Brain pericyte (primary cell): ENCODE results near the gene ANO6.

Source experiments
- DNase-seq: peaks from one replicate; pipeline ENCODE4 v3.0.0-alpha.2; 2012; ENCODE audit warnings: low read depth, low spot score

ANO6 gene

DNA sequence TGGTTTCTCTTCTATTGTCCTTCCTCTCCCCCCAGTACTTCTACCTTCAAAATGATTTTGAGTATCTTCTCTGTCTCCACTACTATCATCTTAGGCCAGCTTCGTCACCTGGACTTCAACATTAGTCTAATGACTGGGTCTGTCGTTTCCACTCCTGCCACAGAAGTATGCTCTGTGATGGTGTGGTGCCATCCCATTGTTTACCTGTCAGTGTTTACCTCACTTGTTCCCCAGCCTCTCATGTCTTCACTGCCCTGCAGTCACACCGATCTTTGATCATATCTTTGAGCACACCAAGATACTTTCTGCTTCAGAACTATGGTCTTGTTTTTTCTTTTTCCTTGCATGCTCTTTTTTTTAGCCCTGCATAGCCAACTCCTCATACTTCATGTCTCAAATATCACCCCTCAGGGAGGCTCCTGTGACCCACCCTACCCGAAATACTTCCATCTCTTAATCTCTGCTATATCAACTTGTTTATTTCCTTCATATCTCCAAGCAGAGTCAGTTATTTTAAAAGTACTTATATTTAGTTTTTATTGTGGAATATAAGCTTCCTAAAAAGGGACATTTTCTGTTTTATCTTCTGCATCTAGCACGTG, 60.4 kb downstream of the ANO6 start:
- no peak for DNase-seq

DNA sequence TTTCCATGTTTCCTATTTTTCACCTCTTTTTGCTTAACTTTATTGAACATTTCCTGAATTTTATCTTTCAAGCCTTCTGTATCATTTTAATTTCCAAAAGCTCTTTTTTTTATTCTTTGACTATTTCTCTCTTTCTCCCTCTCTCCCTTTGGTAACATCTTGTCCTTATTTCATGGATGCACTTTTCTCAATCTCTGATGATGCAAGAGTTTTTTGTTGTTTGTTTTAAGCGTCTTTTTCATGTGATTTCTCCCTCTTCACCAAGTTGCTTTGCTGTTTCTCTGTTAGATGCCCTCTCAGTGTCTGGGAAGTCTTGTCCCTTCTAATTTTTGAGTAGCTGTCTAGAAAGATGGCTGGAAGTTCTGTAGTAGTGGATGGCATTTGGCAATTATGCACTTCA, 62.6 kb downstream of the ANO6 start:
- DNase-seq: no peak

DNA sequence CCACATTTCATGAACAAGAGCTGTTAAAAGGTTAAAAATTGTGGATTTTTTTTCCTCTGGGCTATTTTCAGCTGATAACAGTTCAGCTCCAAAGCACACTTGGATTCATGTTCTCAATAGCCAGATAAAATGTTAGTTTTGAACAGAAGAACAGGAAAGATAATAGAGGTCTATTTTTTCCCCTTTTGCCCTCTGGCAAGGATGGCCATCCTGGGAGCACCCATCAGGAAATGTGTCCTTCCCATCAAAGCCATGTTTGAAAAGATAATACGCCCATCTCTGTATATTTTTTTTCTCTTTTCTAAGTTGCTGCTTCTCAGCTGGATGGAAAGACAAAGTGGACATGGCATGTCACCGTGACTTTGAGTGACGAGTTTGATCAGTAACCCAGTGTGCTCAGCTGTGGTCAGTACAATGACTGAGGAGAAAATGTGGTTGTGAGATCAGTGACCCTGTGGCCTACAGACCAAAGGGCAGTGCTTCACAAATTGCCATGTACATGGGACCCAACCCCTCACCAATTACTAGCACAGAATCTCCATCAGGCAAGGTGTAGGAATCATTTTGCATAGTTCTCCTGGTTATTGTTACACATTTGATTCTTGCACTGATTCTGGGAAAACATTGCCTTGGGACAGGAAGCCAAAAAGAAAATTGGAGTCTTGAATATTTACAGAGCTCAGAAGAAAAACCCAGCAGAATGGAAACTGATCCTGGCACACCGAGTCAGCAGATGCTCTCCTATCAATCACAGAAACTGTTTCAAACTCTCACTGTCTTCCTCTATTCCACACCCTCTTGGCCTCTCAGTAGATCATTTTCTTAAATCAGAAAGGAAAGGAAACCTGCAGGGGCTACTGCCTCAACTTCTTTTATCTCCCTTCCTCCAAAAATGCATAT, 64.3 kb downstream of the ANO6 start:
- no peak for DNase-seq

DNA sequence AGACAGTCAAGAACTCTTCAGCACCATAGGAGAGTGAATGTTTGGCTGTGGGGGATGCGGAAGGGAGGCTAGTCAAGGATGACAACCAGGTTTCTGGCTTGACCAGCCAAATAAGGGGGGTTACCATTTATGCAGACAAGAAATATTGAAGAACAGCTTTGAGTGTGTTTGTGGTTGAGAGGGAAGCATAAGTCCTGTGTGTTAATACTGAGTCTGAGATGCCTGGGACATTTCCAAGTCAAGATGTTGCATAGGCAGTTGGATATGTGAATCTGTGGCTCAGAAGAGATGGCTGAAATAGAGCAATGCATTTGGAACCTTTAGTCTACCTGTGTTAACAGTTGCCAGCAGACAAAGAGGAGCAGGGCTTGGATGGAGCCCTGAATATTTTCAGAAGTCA, 66.1 kb downstream of the ANO6 start:
- DNase-seq: no peak

DNA sequence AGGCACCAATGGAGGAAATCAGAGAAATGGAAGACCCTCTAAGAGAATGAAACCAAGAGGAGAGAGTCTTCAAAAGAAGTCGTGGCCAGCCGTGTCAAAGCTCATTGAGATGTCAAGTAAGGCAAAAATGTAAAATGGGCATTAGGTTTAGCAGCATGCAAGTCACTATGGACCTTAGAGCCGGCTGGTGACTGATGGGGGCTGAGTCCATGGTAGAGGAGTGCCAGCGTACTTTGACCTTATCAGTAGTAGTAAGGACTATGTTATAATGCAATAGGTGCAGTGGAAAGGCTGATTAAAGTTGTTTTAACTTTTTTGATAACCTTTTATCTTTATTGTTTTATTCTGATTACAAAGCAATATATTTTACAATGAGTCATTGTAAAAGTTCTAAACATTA, 66.5 kb downstream of the ANO6 start:
- no peak for DNase-seq

DNA sequence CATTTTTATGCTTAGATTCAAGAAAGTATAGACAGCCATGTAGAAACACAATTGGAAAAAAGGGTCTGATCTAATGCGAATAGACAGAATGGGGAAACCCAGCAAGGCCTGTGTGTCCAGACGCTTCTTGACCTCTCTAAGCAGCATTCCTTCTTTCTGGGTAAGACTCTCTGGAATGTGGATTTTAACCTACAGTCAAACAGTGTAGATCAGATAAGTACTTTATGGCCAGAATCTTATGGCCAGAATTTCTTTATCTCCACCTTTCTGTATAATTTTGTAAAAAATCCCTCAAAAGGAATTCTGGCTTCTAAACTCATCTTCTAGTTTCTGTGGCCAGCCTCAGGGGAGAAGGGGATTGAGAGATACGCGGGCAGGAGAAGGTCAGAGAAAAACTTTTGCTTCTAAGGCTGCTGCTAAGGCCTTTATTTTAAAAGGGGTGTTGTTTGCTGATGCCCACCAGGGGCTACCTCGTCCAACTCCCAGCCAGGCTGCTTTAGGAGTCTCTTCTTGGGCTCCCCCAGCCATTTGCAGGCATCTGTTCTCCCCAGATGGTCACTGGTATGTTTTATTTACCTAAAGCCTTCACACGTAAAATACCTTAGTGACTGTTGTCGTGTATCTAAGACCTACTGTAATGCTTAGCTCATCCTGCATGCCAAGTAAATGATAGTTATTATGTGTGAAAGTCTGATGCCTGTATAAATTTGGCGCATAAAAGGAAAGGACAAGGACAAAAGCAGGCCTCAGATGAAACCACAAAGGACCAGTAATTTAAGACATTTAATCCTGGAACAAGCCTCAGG, 68.4 kb downstream of the ANO6 start:
- DNase-seq: no peak

DNA sequence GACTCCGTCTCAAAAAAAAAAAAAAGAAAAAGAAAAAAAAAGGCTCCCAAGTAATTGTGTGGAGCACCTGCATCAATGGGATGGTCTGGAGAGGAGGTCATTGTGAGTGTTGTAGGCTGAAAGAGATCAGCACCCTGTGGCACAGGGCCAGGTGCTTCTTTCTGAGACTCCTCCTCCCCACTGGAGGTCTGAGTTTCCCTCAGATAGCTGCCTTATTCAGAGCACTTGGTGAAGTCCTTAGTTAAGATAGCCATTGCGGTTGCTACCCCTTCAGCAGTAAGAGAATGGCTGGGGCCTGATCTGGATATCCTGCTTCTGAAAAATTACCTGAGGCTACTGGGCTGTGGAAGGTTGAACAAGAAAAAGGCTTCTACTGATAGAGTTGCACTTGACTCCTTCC, 69.8 kb downstream of the ANO6 start:
- DNase-seq: no peak

DNA sequence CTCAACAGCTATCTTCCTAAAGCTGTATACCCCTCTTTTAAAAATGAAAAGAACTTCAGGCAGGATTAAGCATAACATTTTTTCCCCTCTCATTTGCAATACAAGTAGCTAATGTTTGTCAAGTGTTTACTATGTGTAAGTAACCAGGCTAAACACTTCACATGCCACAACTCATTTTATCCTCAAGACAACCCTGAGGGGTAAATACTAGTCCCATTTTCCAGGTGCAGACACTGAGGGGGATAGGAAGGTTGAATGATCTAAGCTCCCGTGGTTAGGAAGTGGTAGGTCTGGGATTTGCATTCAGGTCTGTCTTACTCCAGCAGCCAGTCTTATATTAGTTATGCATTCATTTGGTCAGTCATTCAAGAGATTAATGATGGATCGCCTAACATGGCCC, 70.7 kb downstream of the ANO6 start:
- no peak for DNase-seq

DNA sequence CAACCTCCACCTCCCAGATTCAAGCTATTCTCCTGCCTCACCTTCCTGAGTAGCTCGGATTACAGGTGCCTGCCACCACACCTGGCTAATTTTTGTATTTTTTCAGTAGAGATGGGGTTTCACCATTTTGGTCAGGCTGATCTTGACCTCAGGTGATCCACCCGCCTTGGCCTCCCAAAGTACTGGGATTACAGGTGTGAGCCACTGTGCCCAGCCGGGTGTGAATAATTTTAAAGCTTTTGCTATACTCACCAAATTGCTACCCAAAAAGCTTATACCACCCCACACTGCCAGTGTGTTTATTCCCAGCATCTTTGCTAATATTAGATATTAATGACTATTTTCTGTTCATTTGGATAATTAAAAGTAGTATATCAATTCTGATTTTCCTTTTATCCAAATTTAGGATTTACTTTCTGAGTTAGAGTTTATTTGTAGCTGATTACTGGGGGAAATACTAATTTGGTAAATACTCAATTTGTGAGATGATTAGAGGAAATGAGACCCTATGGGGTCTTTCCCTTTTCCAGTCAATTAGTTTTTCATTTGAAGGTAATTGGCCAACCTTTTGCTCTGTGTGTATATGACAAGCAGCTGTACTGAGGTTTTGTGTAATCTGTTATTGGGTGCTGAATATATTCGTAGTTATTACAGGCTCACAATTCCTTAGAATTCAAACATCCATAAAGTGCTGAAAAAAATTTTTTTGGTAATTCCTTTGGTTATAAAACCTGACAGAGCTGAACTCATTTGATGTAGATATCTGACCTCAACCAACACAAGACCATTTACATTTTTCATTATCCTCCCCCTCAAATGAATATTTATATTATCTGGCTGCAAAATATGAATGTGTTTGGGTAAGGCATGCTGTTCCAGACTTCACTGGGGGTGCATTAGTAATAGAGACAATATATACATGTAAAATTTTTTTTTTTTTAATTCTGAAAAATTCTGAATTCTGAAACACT, 73.6 kb downstream of the ANO6 start:
- DNase-seq: no peak

DNA sequence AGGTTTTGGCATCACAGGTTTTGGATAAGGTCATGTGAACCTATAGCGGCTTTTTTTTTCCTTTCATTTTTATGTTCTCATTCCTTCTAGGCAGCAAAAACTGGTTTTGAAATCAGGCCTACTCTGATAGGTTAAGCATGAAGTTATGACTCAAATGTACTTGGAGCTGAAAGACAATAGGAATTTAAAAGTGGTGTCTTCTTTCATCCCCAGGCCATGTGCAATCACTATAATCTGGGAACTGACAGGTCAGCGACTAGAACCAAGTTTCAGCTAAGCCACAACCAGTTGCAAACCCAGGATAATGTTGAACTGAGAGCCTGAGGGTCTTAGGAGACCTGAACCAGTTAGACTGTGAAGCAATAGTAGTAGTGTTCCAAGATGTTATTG, 74.3 kb downstream of the ANO6 start:
- DNase-seq: no peak

DNA sequence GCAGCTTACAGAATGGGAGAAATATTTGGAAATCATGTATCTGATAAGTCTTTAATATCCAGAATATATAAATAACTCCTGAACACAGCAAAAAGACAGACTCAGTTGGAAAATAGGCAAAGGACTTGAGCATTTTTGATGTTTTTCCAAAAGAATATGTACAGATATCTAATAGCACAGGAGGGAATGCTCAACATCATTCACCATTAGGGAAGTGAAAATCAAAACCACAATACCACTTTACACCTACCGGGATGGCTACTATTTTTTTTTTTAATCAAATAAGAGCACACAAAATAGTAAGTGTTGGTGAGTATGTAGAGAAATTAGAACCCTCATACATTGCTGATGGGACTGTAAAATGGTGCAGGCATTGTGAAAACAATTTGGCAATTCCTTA, 75.6 kb downstream of the ANO6 start:
- no peak for DNase-seq

DNA sequence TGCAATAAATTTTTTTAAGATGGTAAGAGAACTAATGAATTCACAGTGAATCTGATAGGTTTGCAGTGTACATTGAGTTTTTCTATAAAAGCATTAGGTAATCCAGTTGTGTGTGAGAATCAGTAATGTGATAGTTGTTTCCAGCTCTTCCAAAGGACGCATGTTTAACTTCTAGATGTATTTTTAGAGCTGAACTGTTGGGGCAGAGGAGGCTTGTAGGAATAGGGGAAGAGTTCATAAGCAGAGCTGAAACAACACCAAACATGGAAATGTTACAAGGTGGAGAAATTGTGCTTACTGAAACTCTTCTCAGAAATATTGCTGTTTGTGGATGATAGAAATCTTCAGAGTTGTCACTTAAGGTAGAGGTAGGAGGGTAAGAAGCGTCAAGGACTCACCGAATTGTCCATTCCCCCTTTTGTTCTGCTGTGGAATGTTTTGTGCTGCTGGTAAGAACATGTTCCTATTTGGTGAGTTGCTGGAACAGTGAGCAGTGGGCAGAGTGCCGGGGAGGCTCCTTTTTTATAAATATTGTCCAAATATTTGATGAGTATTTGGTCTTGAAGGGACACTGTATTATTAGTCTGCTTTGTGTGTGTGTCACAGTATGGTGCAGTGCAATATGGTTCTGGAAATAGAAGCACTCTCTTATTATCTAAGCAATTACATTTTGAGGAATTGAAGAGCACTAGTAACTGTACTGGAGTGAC, 76.7 kb downstream of the ANO6 start:
- no peak for DNase-seq

DNA sequence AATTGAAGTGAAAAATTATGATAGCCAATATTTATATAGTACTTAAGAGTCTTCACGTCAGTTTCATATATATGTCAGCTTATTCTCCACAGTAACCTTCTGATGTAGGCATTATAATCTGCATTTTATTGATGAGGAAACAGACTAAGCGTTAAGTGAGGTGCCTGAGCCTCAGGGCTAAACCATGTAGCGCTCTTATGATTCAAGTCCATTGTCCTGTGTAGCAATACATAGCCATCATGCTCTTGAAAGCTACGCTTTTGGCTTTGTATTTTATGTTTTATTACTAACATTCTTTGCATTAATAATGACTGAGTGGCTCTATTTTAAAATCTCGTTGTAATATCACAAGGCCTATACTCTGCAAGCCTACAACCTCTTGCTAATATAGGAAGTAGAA, 79.0 kb downstream of the ANO6 start:
- no peak for DNase-seq

DNA sequence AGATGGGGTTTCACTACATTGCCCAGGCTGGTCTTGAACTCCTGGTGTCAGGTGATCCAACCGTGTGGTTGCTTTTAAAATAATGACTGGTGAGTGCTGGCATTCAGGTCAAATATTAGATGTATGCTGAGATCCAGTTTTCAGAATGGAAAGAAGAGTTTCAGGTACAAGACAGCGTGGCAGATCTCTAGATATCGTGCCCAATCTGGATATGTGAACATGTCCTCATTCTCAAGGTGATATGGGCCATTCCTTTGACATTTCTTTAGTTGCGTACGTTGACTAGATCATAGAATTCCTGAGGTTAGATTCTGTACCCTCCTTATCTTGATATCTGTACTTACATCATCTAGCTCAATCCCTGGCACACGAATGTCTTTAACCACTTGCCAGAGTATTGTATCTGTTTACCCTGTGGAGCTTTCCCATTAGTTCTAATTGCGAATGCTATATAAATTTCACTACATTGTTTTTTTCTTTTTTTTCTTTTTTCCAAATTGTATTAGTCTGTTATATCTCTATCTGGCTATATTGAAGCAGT, 80.2 kb downstream of the ANO6 start:
- DNase-seq: no peak

DNA sequence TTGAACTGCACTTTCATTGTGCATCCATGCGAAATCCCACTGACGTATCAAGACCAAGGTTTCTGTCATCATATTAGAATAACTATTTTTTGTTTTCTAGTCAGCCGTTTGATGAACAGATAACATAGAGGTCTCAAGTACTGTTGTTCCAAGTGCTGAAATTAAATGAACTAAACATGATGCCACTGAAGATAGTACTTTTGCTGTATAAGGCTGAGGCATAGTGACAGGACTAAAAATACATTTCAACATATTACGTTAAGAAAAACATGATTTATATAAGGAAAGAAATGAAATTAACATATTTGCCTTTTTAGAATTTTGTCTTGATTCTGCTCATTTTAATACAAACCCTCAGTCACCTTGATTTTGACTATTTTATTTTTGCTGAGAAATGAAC, 82.2 kb downstream of the ANO6 start:
- DNase-seq: no peak

DNA sequence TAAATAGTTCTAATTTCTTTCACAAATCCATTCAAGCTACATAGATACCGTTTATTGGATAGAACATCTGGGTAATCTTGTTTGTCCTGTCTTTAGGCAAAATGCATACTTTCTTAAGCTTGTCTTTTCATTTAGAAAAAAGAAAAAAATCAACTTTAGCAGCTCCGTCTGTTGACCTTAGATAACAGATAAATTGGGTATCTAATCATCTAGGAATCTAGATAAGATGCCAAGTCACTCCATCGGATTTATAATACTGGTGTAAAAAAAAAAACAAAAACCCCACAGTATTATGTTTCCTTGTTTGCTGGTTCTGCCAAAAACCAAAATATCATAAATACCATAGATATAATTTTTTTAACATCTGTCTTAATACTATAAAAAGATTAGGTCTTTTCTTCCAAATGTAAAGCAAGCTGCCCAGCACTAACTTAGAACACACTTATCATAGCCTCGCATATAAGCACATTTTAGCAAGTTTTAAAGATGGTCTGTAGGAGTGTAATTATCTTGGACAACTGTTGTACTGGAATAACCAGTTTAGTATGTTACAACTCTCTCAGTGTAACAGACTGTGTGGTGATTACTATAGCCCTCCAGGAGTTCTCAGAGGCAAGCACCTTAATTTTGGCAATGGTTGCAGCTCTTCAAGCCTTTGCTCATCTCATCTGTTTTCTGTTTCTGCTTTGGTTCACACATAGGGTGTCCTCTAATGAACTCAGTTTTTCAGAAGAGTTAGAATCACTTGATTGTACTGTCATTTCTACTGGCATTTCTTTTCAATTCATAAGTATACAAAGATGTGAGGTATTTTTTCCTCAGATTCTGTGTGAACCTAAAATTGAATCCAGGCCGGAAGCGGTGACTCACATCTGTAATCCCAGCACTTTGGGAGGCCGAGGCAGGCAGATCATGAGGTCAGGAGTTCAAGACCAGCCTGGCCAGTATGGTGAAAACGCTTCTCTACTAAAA, 83.1 kb downstream of the ANO6 start:
- no peak for DNase-seq

DNA sequence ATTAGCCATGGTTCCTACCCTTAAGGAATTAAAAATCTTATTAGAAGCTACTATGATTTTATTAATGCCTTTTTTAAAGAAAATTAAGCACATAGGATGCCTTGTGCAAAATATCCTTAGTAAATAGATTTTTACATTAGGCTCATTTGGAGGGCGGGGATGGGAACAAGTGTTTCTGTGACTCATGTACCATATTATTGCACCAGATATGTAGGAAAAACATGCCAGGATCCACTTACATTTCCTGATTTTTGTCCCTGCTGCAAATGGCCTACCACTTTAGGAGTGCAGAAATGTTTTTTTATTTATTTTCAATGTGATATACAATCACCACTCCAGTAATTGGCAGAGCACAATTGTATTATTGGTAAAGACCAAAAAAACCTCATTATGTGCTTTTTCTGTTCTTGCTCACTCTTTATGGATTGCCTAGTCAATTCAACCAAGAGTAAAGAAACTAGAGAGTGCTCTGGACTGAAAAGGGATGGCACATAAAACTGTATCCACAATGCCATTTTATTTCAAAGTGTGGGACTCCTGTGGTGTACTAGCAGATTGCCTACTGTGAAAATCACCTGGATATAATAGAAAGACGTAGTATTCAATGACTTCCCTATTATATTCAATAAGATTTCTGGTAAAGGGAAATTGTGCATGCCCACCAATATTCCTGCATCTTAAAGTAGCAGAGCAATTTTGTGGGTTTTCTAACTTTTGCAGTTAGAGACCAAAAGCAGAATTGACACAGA, 86.9 kb downstream of the ANO6 start:
- DNase-seq: no peak

DNA sequence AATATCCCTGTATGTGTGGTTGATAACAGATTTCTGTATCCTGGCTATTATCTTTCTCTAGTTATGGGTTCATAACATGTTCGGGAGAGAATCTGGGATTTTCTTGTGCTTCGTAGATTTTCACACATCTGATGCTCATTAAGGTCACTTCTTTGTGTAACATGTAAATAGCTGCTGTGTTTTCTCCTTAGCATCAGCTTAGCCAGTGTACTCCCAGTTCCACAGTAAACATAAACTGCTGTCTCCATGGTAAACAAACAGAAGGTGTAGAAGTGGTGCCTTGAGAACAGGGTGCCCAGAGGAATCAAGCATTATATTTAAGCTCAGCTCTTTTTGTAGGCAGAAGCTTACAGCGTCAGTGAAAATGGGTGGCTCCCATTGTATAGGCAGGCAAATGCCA, 88.0 kb downstream of the ANO6 start:
- no peak for DNase-seq
